Stimulated activated CD4-positive, alpha-beta T cell treated with anti-CD3 and anti-CD28 coated beads, Interleukin-1b, Interleukin-23, amount 100 ng/mL, for 48 hours (primary cell): ENCODE data around the gene PAFAH2.
"Not testable (repeated sequence)": the region's sequence is repeated elsewhere in the genome, so short reads cannot be mapped to it uniquely, and the experiment has no call there.

ENCODE experiments used
- DNase-seq: peaks from one replicate; pipeline ENCODE4 v3.0.0-alpha.2; 2020

Gene PAFAH2

GRCh38 chr1:26009796-26010447, 12.1 kb upstream of the PAFAH2 start:
- DNase-seq, result no peak

DNA sequence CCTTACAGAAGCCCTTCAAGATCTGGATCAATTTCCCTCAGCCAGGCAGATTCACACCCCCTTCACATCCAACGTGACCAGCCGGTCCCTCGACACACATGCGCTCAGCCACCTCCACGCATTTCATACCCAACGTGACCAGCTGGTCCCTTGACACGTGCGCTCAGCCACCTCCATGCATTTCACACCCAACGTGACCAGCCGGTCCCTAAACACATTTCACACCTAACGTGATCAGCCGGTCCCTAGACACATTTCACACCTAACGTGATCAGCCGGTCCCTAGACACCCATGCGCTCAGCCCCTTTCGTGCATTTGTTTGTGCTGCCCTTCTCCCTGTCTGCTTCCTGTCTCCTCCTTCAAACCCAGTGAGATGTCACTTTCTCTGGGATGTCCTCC, 8.8 kb upstream of the PAFAH2 start:
- no peak for DNase-seq

DNA sequence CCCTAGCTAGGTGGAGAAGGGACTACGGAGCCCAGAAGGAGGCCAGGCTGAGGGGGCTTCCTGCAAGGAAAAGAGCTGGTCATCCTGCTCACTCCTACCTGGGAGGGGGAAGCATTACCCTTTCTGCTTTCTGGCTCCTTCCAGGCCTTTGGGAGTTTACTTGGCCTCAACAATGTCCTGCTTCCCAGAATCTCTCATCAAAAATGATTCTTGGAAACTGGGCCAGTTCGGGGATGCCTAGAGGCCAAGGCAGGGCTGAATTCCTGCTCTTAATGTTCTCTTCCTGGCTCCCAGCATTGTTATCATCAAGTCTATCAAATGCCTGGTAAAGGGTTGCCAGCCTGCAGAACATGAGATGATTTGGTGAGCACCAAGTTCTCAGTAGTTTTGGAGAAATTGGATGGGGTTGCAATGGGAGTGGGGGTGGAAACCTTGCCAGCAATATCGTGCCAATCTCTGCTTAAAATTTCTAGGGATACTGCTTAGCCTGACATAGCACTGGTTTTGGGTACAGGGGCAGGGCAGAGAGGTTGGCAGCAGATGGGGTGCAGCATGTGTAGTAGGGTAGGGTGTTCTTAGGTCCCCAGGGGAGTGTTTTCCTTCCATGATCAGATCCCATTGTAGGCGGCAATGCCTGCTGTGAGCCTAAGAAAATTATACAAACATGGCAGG, 7.7 kb upstream of the PAFAH2 start:
- no peak for DNase-seq

DNA sequence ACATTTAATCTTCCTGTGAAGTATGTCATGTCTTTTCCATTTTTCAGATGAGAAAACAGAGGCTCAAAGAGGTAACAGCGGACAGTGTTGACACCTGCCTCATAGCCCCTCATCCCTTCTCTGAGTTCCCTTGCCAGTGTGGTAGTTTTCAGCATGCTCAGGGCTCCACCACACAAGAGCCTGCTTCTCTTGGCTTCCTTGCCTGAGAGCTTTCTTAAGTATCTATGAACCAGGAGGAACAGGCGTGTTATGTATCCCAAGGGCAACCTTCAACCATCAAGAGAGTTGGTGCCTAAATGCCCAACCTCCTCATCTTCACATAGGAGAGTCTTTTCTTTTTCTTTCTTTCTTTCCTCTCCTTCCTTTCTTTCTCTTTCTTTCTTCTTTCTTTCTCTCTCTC, 5.9 kb upstream of the PAFAH2 start:
- DNase-seq, result no peak

- no peak for DNase-seq
Observed at GRCh38 chr1:26003262-26003661, 5.4 kb upstream of the PAFAH2 start.

DNA sequence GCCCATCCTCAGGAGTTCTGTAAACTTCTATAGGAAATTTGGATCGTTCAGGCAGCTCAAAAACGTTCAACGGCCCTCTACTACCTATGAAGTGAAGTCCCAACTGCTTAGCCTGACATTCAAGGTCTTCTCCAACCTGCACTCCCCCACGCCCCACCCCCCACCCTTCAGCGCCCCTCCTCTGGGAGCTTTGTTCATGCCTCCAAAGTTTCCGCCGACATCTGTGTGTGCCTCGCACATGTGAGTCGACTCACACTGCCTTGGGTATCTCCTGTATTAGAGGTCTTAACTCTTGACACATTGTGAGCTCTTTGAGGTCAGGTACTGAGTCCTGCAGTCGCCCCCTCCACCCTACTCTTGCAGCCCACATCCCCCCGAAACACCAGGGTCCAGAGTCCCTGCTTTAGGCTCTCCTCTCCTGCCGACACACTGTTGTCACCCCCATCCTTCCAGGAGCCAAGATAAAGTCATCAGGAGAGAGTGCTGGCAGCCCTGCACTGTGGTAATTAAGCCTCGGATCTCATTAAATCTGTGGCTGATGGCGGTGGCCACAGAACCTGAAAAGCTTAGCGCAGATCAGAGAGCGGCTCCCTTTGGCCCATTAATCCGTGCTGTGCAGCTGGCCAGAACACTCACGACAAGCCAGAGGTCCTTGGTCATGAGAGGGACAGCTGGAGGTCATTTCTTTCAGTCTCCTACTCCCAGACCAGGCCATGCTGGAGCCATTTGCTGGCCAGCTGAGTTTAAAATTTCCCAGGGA, 1.4 kb upstream of the PAFAH2 start:
- no peak for DNase-seq

DNA sequence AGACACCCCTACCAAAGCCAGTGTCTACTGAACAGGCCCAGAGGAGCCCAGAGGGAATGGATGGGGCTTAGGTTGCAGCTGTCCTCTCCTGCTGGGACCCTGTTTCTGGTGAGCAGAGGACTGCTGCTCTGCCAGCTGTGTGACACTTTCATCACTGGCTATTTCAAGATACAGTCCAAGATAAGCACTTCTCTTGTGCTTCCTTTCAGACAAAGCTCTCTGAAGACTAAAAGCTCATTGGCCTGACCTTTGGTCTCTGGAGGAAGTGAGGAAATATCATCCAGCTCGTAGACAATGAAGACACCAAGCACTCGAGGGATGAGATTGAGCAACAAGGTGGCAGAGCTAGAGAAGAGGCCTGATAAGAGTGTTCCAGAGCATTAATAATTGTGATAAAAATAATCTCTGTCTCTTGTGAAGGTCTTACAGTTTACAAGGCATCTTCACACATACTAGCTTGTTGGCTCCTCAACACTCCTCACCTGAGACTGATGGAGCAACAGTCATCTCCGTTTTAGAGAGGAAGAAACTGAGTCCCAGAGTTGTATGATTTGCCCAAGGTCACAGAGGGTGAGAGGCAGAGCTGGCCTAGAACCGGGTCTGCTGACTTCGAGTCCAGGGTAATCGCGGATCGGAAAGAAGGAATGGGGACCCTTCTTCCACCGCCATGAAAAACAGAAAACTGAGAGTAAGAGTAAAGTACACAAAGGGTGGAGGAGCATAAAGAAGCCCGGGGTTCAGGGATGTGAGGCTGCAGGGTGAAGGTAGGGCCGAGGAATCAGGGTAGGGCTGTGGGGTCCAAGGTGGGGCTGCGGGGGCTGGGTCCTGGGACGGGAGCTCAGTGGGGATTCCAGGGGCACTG, 666 bp downstream of the PAFAH2 start:
- DNase-seq, result no peak

DNA sequence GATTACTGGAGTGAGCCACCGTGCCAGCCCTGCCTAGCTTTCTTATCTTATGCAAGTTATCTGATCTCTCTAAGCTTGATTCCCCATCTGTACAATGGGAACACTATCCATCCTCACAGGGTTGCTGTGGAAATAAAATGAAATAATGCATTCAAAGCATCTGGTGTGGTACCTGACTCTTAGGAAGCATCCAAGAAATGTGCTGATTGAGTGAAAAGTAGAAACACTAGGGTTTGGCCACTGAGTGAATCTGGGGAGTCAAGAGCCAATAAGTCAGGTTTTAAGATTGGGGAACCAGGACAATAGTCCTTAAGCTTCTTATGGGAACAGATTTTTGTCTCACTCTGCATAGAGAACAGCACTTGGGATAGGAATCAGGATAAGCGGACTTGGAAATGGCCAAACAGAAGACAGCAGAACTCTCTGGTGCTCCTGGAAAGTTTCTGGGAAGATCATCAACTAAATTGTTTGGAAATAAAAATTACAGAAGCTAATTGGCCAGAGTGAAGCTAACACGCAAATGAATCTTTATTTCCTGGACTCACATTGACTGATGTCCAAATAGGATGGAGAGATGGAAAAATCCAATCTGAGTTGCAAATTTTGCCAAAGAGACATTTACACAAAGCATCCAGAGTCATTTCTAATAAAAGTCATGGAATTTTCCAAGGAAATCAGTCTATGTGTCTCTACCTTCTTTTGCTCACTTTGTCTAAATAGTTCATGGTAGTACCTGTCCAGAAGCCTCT, 3.3 kb downstream of the PAFAH2 start:
- DNase-seq, result no peak

- DNase-seq, result no peak
Observed at GRCh38 chr1:25993197-25993951, 4.5 kb downstream of the PAFAH2 start.

GRCh38 chr1:25992689-25993171, 5.1 kb downstream of the PAFAH2 start:
- no peak for DNase-seq

- DNase-seq, result no peak
Observed at GRCh38 chr1:25991937-25992688, 5.8 kb downstream of the PAFAH2 start.

DNA sequence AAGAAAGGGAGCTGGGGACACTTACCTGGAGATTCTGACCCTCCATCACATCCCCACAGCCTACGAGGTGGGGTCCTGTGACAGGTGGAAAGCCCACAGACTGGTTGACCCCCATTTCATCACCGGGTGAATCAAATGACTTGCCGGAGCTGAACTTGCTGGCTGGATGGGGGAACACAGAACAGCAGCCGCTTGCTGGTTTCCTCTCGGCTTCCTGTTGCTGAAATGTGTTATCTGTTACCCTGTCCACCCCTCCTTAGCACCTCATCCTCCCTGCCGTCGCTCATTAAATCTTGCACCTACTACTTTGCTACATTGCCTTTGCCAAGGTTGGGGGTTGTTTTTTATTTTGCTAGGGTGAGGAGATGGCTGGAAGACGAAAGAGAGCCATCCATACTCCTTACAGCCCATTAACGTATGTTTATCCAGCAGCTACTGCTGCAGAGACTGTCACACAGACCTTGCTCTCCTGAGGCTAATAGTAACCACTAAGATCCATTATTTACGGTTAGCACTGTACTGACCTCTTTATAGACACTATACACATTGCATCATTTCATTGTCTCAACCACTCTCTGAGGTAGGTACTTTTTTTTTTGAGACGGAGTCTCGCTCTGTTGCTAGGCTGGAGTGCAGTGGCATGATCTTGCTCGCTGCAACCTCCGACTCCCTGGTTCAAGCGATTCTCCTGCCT, 7.0 kb downstream of the PAFAH2 start:
- peak; percentile 39 for DNase-seq

GRCh38 chr1:25990251-25990650, 7.6 kb downstream of the PAFAH2 start:
- DNase-seq, result no peak

GRCh38 chr1:25989440-25990234, 8.2 kb downstream of the PAFAH2 start:
- DNase-seq, result no peak

DNA sequence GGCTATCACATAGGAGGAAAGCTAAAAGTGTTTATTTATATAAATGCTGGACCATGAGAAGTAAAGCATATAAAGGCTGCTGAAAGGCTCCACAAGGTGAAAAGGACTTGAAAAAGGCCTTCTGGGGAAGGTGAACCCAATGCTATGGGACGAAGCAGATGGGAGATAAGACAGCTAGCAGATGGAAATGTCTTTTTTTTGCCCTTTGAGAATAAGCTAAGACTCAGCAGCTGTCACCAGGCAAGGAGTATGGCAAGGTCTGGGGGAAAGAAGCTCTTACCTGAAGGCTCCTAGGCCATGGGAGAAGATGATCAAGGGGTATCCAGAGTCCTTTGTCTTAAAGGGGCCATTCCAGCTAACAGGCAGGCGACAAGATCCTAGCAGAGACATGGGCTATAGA, 9.9 kb downstream of the PAFAH2 start:
- DNase-seq, result no peak

DNA sequence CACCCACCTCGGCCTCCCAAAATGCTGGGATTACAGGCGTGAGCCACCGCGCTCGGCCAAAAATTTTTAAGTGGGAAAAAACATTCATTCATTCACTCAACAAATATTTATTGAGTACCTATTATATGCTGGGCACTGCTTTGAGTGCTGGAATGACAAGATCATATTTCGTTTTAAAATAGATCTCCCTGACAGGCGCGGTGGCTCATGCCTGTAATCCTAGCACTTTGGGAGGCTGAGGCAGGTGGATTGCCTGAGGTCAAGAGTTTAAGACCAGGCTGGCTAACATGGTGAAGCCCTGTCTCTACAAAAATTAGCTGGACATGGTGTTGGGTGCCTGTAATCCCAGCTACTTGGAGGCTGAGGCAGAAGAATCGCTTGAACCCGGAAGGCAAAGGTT, 11.1 kb downstream of the PAFAH2 start:
- DNase-seq, result not testable (repeated sequence)

GRCh38 chr1:25985670-25986069, 12.2 kb downstream of the PAFAH2 start:
- DNase-seq, result no peak

GRCh38 chr1:25985171-25985570, 12.7 kb downstream of the PAFAH2 start:
- DNase-seq, result no peak

GRCh38 chr1:25979210-25979609, 18.7 kb downstream of the PAFAH2 start:
- DNase-seq, result no peak
